Left renal cortex interstitium (tissue), 4 donors: ENCODE results near the gene ZNF782. TPM values are rescaled to one million over a fixed set of nuclear protein-coding genes. Genes with fewer than 3 reads are reported as not detected.
"Not testable (repeated sequence)": the region's sequence is repeated elsewhere in the genome, so short reads cannot be mapped to it uniquely, and the experiment has no call there.

Experiments
- DNase-seq, 4 donors: peaks; one replicate each; pipeline ENCODE4 v3.0.0-alpha.2; 2013; ENCODE audit warnings: low read depth in 4 of 4, low spot score in 2 of 4, missing footprints in 1 of 4
- polyA plus RNA-seq, 4 donors: library from polyadenylated mRNA; unstranded; fragments of 120-200 nt; gene quantifications; one replicate each; pipeline ENCODE4 v1.2.1, GENCODE V29; 2013; ENCODE audit not compliant: insufficient read length in 4 of 4

The ZNF782 gene
- polyA plus RNA-seq: 1 to 10 TPM; 6.4 to 9.8 (median 7.4) TPM

DNA sequence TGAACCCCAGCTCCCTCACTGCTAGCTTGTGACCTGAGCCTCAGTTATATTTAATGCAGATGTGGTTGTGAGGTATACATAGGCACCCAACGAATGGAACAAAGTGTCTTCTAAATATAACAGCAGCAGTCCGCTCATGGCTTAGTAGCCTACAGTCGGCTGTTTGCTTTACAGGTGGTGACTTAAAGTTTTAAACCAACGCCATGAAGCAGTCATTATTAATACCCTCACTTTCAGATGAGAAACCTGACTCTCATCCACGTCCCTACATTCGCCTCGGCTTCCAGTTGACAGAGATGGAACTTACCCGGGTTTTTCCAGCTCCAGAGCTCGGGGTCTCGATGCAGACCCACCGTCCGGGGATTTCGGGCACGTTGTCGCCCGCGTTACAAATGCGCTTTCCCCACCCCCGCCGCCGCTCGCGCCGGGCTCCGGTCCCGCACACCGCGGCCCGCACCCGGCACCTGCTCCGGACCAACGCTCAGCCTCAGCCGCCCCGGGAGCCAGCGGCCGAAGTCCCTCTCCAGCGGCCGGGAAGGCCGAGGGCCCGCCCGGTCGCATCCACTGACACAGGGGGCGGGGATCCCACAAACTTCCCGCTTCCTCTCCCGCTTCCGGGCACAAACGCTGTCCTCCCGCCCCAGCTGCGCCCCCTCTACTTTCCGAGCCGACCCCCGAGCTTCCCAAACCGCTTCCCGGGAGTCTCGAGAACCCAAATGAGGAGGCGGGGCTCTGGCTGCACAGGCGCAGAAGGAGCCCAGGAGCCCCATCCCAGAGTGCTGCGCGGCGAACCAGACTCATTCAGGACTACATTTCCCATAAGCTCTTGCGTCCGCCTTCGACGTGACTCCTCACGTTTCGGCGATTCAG is at the start of gene ZNF782:
Gene ZNF782 (minus strand): TSS at position 734 of the 870 bp plus-strand sequence. CDS start 2,553 bp downstream, outside the sequence.
- peak; percentile 83 to 95 (median 88) for DNase-seq

DNA sequence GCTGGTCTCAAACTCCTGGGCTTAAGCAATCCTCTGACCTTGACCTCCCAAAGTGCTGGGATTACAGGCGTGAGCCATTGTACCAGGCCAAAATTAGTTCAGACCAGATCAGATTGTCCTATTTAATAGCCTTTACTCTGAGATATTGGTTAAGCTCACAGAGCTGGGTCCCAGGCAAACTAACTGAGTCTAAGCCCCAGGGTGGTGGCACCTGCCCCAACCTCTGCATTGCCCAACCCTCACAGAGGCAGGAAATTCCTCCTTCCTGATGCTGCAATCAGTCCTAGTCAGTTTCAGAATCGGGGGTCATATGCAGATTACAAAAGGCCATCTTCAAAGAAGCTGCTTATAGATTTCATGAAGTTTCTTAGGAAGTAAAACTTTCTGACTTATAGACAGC is 45.7 kb upstream of the ZNF782 start:
- not testable (repeated sequence) for DNase-seq

DNA sequence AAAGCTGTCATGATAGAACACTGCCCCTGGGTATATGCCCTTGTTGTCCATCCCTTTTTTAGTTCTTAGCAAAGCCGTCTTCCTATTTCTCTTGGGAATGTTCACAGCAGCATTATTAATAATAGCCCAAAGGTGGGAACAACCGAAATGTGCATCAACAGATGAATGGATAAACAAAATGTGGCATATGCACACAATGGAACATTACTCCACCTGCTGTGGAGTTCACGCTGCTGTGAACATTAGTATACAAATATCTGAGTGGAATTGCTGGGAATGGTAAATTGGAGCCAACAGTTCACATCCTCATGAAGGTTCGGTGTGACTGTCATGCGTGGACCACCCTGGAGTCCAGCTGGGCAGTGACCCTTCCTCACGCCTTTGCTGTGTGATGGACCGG is 37.8 kb upstream of the ZNF782 start:
- DNase-seq: no peak

DNA sequence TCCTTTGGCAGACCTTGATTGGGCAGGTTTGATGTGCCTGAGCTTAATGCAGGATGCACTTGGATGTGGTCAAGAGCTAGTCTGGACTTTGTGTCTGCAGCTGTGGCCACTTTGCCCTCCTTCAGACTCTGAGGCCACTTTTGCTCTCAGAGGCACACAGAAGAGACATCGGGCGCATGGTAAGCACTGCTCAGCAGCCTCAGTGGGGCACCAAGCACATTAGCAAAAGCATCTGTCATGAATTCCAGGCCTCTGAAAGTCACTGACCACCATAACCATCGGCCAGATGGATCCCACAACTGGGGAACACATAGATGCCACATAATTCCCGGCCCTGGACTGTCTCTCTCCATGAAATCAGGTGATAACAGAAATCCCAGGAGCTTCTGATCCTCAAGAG is 34.3 kb upstream of the ZNF782 start:
- no peak for DNase-seq

DNA sequence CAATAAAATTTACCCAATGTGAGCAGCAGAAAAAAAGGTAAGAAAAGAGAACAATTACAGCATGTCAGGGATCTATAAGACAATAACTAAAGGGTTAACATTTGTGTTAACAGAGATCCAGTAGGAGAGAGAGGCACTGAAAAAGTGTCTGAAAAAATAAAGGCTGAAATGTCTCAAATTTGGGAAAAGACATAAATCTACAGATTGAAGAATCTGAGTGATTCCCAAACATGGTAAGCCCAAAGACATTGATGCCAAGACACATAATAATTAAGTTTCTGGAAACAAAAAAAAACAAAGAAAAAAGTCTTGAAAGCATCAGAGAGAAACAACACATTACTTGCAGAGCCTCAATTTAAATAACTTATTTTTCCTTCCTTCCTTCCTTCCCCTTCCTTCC is 31.1 kb upstream of the ZNF782 start:
- DNase-seq: no peak

DNA sequence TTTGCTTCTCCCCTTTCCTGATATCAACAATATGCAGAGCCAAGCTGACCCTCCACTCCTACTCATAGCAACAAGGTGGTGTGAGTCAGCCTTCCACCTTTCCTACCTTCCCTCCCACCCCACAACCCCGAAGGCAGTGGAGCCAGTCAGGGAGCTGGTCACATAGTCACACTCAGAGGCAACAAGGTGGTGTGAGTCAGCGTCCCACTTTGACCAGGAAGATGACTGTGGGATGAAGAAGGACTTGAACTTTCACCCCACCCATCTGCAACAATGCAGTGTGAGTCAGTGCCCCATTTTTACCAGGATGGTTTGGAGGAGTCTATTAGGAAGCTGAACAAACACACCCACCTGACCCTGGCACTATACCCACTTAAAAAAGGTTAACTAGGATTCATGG is 30.1 kb upstream of the ZNF782 start:
- DNase-seq: no peak

DNA sequence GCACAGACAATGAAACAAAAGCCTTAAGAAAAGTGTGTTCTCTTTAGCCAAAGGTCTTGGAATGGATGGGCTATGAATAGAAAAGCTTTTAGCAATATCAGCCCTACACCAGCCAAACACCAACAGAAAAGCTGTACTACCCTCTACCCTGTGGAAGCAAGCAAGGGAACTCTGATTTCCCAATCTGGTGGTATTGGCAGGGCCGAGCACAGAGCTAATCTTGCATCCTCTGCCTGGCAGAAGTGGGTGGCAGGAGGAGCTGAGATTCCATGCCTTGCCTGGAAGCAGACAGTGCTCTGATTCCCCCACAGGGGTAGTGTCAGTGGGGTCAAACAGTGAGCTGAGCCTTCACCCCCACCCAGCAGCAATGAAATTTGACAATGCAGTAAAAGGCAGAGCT is 29.6 kb upstream of the ZNF782 start:
- no peak for DNase-seq

DNA sequence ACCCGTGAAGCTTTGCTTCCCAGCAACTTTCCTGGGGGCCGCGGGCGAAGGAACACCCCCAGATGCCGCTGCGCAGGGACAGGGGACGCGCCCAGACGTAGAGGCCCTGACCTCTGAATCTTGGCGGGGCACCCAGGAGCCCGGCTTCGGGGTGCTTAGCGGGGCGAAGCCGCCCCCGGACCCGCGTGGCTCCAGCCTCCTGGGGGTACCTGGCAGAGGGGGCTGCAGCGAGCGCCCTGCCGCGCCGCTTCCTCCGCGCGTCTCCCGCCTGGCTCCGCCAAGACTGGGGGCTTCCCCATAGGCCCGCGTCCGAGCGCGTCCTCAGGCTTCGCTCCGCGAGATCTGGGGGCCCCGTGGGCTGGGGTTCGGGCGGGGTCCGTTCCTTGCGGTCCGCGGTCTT is 23.0 kb upstream of the ZNF782 start:
- DNase-seq: no peak

DNA sequence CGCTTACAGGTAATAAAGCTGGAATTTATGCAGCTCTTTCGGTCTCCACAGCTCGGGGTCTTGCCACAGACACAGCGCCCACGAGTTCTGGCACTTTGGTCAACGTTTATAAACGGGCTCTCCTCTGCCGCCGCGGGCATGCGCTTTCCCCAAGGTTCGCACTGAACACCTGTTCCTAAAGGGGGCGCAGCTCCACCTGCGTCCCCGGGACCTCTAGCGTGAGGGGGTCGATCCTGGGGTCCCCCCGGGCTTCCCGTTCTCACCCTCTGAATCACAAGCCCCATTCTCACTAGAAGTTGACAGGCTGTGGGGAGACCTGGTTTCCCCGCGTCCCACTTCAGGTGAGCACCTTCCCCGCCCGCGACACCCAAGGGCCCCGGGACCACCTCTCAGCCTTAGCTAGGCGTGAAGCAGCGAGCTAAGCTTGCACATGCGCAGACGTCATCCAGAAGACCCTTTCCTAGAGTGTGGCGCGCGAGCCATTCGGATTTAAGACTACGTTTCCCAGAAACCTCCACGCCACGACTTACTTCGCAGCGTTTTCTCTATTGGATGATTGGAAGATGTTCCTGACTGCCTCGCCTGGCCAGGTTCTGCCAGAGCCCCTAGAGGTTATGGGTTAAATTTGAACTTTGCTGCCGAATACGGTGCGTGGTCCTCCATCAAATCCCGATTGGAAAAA is 21.3 kb upstream of the ZNF782 start:
- DNase-seq: peak; percentile 45 to 80 (median 64)

DNA sequence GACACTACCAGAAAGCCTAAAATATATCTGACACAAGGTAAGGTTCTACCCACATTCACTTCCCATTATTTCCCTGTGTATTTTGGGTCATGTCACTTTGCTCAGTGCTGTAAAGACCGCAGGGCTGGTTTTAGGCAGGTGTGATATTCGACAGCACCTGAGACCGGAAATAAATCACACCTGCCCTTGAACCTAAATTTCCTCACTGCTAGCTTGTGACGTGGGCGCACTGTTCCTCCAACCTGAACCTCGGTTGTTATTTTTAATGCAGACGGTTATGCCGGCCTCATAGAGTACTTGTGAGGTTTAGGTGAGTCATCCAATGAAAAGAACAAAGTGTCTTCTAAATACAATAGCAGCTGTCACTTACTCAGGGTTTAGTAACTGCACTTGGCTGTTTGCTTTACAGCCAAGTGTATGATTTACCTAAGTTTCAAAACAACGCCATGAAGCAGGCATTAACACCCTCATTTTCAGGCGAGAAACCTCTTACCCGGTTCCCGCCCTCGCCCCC is 20.7 kb upstream of the ZNF782 start:
- no peak for DNase-seq

DNA sequence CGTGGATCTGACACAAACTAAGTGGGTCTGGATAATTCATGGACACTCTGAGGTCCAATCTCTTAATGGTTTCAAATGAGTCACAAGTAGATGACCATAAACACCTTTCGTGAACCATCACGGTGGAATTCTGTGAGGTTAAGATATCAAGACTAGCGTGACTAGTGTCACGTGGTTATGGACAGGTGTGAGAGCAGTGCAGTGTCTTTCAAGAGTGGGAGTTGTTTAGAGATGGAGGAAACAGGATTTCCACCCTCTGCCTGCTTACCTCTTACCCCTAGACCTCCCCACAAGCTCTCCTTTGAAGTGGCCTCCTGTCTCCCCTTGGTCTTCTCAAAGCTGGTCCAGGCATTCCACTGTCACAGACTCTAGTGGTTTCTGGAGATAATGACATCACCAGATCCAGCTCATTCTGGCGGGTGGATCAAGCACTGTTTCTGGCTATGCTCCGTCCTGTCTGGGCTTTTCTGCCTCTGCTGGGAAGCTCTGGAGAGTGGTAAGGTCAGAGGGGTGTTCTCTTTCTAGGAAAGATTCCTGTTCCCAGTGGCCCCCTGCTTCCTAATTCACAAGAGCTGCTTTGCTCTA is 20.0 kb upstream of the ZNF782 start:
- DNase-seq: no peak

DNA sequence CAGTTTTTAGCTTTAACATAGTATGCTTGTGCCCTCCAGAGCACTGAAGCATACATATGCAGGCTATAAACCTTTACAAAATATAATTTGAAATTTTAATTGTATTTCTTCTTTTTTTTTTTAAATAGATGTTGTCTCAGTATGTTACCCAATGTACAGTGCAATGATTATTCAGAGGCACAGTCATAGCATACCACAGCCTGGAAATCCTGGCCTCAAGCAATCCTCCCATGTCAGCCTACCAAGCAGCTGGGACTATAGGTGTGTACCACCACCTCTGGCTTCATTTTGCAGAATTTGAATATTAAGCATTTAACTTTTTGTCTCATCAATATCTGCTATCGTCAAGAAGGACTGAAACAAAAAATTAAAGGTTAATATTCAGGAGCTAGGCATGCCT is 16.9 kb upstream of the ZNF782 start:
- no peak for DNase-seq

DNA sequence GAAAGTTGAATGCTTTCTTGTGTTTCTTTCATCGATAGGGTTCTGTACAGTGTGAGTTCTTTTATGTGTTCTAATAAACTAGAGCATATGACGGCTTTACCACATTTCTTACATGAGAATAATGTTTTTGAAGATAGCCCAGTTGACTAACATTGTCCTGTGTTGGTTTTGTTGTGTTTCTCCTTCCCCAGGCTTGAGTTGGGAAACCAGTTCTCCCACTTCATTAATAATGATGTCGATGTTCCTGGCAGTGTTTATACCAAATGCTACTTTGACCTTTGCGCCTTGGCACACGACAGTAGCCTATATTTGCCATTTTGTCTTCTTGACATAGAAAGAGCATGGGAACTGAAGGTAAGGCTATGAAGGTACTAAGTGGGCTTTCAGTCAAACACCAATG is 14.4 kb upstream of the ZNF782 start:
- DNase-seq: no peak

DNA sequence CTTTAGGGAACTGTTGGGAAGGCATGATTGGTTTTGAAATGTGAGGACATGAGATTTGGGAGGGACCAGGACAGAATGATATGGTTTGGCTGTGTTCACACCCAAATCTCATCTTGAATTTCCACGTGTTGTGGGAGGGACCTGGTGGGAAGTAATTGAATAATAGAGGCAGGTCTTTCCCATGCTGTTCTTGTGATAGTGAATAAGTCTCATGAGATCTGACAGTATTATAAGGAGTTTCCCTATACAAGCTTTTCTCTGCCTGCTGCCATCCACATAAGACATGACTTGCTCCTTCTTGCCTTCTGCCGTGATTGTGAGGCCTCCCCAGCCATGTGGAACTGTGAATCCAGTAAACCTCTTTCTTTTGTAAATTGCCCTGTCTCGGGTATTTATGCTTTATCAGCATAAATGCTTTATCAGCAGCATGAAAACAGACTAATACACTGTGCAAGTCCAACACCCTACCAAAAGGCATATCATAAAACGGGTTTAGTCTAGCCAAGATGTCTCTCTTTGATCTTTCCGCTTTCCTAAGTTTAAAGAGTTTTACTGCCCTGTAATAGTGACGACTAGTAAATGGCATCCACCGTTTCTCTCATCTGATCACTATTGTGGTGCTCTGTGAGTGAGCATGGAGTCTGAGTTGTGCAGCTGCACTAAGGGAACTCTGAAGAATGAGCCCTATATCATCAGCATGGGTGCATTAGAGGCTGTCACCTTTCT is 12.9 kb upstream of the ZNF782 start:
- DNase-seq: no peak

DNA sequence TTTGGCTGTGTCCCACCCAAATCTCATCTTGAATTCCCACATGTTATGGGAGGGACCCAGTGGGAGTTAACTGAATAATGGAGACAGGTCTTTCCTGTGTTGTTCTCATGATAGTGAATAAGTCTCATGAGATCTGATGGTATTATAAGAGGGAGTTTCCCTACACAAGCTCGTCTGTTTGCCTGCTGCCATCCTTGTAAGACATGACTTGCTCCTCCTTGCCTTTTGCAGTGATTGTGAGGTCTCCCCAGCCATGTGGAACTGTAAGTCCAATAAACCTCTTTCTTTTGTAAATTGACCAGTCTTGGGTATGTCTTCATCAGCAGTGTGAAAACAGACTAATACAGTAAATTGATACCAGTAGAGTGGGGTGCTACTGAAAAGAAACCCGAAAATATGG is 10.9 kb upstream of the ZNF782 start:
- DNase-seq: not testable (repeated sequence)

DNA sequence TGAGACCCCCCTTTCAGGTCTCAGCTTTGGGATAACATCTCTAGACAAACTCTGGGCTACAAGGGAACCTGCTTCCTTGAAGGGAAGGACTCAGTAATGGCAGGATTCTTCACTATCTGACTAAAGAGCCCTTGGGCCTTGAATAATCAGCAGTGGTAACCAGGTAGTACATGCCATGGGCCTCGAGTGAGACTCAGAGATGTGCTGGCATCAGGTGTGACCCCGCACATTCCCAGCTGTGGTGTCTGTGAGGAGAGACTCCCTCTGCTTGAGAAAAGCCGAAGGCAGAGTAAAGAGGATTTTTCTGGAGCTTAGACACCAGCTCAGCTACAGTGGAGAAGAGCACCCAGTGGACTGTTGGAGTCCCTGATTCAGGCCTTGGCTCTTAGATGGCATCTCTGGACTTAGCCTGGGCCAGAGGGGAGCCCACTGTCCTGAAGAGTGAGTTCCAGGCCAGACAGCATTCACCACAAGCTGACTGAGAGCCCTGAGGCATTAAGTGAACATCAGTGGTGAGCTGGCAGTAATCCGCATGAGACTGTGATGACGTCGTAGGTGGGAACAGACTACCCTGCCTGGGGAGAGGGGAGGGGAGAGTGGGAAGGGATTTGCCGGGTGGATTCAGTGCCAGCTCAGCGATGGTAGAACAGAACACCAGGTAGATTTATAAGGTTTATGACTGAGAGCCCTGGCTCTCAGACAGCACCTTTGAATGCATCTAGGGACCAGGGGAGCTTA is 5.3 kb upstream of the ZNF782 start:
- no peak for DNase-seq

DNA sequence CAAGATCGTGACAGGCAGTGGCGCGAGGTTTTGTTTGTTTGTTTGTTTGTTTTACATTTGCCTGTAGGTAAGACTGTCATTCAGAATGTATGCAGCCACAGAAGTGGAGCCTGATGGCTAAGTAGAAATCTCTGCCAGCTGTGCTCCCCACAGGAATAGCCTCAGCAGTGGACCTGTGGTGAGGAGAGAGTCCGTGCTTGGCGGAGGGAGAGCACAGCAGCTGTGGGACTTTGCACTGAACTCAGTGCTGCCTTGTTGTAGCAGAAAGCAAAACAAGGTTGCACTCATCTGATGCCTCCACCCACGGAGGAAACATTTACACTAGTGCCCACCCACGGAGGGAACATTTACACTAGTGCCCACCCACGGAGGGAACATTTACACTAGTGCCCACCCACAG is 4.4 kb upstream of the ZNF782 start:
- no peak for DNase-seq

DNA sequence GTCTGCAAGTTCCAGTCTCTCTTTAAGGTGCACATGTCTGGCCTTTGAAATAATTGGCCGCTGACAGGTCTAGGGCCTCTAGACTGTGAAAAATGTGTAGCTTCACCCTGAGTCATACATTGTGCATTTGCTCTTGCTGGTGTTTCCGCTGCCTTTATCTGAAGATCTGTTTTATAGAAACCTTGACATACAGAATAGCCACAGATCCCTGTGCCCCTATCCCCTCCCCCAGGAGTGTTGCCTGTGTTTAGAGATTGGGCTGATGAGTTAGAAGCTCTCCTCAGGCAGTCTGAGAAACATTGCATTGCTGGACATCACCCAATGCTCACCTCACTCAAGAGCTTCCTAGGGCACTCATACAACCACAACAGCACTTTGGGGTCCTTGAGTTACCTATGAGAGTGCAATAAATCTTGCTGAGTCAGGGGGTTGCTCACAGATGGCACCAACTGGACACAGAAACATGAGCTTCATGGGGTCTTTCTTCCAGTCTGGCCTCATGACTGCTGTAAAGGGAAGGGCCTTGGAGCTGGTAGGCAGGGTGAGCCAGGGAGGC is 3.8 kb upstream of the ZNF782 start:
- no peak for DNase-seq

DNA sequence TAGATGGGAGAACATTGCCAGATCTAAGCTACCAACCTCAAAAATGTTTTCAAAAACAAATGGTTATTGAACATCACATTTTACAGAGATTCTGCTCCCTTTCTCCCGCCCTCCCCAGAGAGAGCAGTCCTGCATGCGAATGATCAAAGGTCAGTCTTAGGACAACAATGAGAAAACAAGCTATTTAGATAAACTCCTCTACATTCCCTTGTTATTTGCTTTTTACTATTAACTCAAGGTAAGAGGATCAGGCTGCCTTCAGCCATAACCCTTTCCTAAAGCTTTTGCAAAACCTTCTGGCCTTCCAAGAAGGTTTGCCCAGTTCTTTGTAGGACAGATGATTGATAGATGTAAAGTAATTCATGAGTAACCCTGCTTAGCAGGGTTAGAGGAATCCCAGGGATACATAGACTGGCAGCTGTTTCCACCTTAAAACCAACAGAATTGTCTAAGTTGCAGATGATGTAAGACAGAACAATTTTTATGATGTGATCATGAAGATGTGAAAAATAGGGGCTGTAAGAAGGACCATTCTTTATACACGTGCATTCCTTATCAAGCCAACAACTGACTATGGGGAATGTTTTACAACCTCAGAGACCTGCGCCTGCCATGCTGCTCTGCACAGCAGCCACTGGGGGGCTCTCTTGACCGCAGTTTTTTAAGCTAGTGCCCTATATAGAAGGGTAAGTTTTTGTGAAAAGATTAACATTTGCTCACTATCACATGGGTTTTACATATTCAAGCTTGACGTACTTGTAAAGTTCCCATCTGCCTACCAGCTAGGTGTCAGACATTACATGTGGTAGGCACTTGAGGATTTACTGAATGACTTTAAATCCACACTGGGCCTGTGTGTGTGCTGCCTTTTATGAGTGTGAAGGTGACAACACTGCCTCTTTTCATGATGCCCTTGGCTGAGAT is 2.3 kb upstream of the ZNF782 start:
- peak in 1 of 4 donors; percentile 57 for DNase-seq
